Heart left ventricle (tissue), 13 donors: ENCODE results near the gene PRR7.

ENCODE experiments used
- CTCF ChIP-seq, 12 donors: fragments of 200-600 bp; sonication (generic) in 4 of 12; IDR thresholded peaks; one replicate each; pipeline versions ENCODE4 v1.5.0 to v1.8.0; 2018 to 2022; ENCODE audit warnings: antibody characterized with exemption in 12 of 12, mild to moderate bottlenecking in 5 of 12
- POLR2A ChIP-seq, 2 donors: fragments of 450-650 bp; IDR thresholded peaks; one replicate each; pipeline ENCODE4 v1.6.1; 2017; ENCODE audit warnings: antibody characterized with exemption in 2 of 2, mild to moderate bottlenecking in 2 of 2, moderate library complexity in 2 of 2
- donor health status: ischemic (EF 13 %, LVEDD 7.1; RV severe dilation, severe dysfunction).
- donor health status: DM: no; HTN: yes; CAD: no.
- donor health status: DM: no; HTN: no; CAD: no.
- donor health status: ischemic (EF 25% LVEDD 6.9; RV normal size, moderate dysfunction).
- donor health status: ischemic (EF 25% LVEDD 5.7; RV mildly dilated, moderate dysfunction).
- donor health status: ischemic (EF 35%, LVEDD 5.7; RV mildly dilated, moderate dysfunction).
- donor health status: nonischemic (EF 11% LVEDD 7.7; RV severe dilation, severe dysfunction).
- donor health status: DM: yes; HTN: yes; CAD: no.
- donor health status: PGD.
- donor health status: ischemic (EF 29% LVEDD 5.4; RV normal size, mild dysfunction).
- donor health status: nonischemic (EF 23%, LVEDD 6.1; RV moderate dilation, normal function).

DNA sequence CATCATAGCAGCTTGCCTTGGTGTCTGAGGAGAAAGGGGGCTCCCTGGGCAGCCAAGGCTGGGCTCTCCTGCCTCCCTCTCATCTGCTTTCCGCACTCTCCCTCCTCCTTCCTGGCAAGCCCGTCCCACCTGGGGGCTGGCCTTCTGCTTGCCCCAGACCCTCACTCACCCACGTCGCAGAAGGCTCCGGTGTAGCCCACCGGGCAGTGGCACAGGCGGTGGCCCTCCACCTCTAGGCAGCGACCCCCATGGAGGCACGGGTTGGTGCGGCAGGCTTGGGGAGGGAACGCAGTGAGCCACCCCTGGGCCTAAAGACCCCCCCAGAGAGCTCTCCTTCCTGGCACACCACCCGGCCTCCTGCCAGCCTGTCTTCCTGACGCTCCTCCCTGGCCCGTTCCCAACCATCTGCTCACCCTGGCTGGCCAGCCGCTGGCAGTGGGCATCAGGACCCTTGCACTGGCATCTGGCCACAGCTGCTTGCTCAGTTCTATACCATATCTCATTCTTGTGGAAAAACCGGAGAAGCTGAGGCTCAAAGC is 41.9 kb upstream of the PRR7 start:
- no peak for TF ChIP-seq CTCF (IDR thresholded peaks at IDR 0.05)
- TF ChIP-seq POLR2A (IDR thresholded peaks at IDR 0.05): no peak
